ENCODE results near the gene ABT1. TPM values are rescaled to one million over a fixed set of nuclear protein-coding genes. Genes with fewer than 3 reads are reported as not detected.

The ABT1 gene
- total RNA-seq, 4 donors from 2014 or later: 11.0 to 22.1 (median 13.5) TPM

DNA sequence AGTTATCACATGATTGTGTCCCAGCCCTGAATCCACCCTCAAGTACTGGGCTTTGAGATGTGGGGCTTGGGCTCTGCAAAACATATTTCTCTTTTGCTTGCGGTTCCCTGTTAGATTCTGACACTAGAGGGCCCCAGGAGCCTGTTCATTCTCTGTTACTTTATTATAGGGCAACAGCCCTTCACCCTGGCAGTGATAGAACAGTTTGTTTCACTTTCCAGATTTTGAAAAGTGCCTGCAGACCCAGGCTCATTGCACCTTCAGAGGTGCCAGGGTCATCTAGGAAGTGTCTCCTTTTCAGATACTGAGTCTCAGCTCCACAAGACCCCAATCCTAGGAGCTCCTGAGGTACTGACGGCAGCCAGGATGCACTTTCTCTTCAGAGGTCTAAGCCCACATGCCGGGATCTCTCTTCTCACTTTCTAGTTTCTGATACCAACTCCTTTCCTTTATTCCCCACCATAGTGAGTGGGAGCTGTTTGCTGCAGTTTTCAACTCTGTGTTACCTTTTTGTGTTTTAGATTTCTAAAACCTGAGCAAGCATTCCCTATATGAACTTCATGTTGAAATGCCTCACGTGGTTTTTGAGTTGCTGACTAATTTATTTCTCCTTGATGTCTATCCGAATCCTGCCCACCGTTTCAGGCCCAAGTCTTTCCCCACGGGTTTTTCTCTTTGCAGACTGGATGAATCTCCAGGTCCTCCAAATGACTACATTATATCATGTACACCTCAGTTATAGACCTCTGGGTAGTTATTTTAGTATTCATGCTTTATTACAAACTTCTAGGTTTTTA, 10.9 kb downstream of the ABT1 start:
- TF ChIP-seq, protein P1, sequence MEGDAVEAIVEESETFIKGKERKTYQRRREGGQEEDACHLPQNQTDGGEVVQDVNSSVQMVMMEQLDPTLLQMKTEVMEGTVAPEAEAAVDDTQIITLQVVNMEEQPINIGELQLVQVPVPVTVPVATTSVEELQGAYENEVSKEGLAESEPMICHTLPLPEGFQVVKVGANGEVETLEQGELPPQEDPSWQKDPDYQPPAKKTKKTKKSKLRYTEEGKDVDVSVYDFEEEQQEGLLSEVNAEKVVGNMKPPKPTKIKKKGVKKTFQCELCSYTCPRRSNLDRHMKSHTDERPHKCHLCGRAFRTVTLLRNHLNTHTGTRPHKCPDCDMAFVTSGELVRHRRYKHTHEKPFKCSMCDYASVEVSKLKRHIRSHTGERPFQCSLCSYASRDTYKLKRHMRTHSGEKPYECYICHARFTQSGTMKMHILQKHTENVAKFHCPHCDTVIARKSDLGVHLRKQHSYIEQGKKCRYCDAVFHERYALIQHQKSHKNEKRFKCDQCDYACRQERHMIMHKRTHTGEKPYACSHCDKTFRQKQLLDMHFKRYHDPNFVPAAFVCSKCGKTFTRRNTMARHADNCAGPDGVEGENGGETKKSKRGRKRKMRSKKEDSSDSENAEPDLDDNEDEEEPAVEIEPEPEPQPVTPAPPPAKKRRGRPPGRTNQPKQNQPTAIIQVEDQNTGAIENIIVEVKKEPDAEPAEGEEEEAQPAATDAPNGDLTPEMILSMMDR (IDR thresholded peaks at IDR 0.05): no peak
- DNase-seq (ENCODE audit: low spot score) (no peak), ATAC-seq (ENCODE audit: low FRiP score) (no peak)

GRCh38 chr6:26609463-26609862, 12.7 kb downstream of the ABT1 start:
- ATAC-seq (ENCODE audit: low FRiP score): no peak
- TF ChIP-seq, protein P1 (IDR thresholded peaks at IDR 0.05): no peak
- no peak for DNase-seq (ENCODE audit: low spot score)

GRCh38 chr6:26611599-26611998, 14.8 kb downstream of the ABT1 start:
- TF ChIP-seq, protein P1 (IDR thresholded peaks at IDR 0.05): no peak
- no peak for ATAC-seq (ENCODE audit: low FRiP score)
- no peak for DNase-seq (ENCODE audit: low spot score)

DNA sequence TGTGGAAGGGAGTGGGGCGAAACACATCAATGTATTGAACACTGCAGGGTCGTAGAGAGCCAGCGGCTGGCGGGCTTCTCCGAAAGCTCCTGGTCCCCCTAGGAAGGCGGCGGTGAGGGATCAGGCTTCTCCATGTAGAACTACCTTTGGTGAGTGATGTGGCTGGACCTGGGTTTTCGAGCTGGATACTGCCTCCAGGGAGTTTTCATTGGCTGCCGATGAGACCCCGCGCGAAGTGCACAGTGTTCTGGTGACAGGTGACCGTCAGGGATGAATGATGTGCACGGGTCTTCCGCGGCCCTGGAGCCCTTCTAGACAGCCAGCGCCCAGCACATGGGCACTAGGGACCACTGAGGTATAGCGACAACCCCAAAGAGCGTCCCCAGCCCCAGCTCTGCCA, 16.4 kb downstream of the ABT1 start:
- no peak for DNase-seq (ENCODE audit: low spot score)
- TF ChIP-seq, protein P1 (IDR thresholded peaks at IDR 0.05): no peak
- peak; percentile 24 for ATAC-seq (ENCODE audit: low FRiP score)

DNA sequence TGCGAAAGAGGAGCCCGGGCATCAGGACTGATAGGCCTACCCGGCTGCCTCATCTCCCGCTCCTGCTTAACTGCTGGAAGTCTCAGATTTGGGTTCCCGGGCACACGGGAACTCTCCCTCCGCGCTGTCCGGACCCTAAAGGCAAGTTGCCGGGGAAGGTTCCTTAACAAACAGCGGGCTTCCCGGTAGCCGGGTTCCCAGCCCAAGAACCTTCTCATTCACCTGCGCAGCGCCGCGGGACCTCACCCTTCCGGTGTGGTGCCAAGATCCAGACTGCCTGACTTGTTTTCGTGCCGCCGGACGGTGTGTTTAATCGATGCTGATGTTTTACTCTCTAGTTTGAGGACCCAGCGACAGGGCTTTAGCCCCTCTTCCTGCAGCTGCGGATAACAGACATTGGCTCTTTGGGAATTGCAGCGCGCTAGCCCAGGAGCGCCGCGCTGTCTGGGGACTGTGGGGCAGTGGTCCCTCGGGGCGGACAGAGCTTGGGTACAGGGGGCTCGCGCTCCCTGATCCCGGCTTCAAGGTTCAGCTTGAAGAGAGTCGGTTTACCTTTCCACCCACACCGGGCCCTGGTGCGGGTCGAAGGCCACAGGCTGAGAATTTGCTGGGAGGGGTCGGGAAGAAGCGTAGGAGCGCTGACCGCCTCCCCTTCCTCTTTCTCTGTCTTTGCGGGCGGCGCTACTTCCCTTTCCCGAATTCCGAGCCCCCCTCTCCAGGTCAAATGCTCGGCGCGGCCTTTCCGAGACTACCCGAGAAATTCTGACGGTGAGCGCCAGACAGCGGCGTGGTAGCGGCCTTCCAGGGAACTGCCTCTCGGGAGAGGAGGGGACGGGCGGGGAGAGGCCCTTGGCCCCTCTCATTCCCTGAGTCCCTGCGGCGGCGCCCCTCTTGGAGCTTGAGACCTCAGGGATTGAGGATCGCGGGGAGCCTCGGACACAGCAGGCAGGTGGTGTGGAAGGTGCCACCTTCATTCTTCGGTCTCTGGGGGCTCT, 17.2 kb downstream of the ABT1 start:
- ATAC-seq (ENCODE audit: low FRiP score) (peak; percentile 55), DNase-seq (ENCODE audit: low spot score) (no peak)
- TF ChIP-seq, protein P1 (IDR thresholded peaks at IDR 0.05): no peak

GRCh38 chr6:26623339-26623859, 26.6 kb downstream of the ABT1 start:
- ATAC-seq (ENCODE audit: low FRiP score) (no peak), DNase-seq (ENCODE audit: low spot score) (no peak)
- TF ChIP-seq, protein P1 (IDR thresholded peaks at IDR 0.05): no peak
